Prostate gland (tissue), 2 donors: Measurements from ENCODE around the gene XPR1. TPM values are rescaled to one million over a fixed set of nuclear protein-coding genes. Genes with fewer than 3 reads are reported as not detected.

ENCODE experiments used
- DNase-seq: peaks from one replicate; pipeline ENCODE4 v3.0.0-alpha.2; 2019; ENCODE audit warnings: low spot score
- H3K27ac ChIP-seq, 2 donors: fragments of 200-600 bp; sonication (generic); 2 replicates each; pipeline ENCODE4 v1.5.1; 2017 to 2019
- H3K27me3 ChIP-seq: fragments of 200-600 bp; sonication (generic); replicated peaks from 2 replicates; pipeline ENCODE4 v1.5.1; 2019; ENCODE audit not compliant: insufficient read depth
- H3K36me3 ChIP-seq, 2 donors: fragments of 200-600 bp; sonication (generic); 1 replicate in 1 of 2; 2 replicates in 1 of 2; pipeline versions ENCODE4 v1.5.1 to v1.8.1; 2017 to 2019
- H3K4me1 ChIP-seq: fragments of 200-600 bp; sonication (generic); replicated peaks from 2 replicates; pipeline ENCODE4 v1.5.1; 2019
- H3K4me3 ChIP-seq, 2 donors: fragments of 200-600 bp; sonication (generic); 2 replicates each; pipeline ENCODE4 v1.5.1; 2017 to 2019
- H3K9me3 ChIP-seq: fragments of 200-600 bp; sonication (generic); 2 replicates; pipeline ENCODE4 v1.5.1; 2017
- CTCF ChIP-seq, 4 experiments: fragments of 200-600 bp in 2 of 4; fragments of 450-650 bp in 2 of 4; sonication (generic) in 2 of 4; IDR thresholded peaks; 1 replicate in 3 of 4; 2 replicates in 1 of 4; pipeline ENCODE4 v1.5.1; 2016 to 2019; ENCODE audit warnings: antibody characterized with exemption in 4 of 4, mild to moderate bottlenecking in 2 of 4, moderate library complexity in 2 of 4
- POLR2A ChIP-seq: fragments of 450-650 bp; IDR thresholded peaks from one replicate; pipeline ENCODE4 v1.6.1; 2016; ENCODE audit warnings: antibody characterized with exemption, mild to moderate bottlenecking
- POLR2AphosphoS5 ChIP-seq: sonication (generic); formaldehyde crosslinking; IDR thresholded peaks from one replicate; pipeline ENCODE4 v1.6.1; 2017; ENCODE audit warnings: antibody characterized with exemption
- WGBS: methylation state at CpG from one replicate; pipeline ENCODE4 v1.1.5; 2018; 5-methylcytosine and 5-hydroxymethylcytosine counted together
- intact Hi-C: fragments of 100-400 bp; cut with DNase I; formaldehyde crosslinking; loops from one replicate; pipeline ENCODE4 v1.14.2; 2022
- total RNA-seq, 2 donors: library from RNA; depleted of rRNA; stranded (reverse); fragments of >200 nt; gene quantifications; one replicate each; pipeline ENCODE4 v1.1.0, GENCODE V29; 2016

Gene XPR1
- 10 to 100 TPM; 17.5 to 70.3 TPM for total RNA-seq

GRCh38 chr1:180631766-180632325 lies at the start of gene XPR1:
TSS of gene XPR1 (plus strand) at chr1:180632022. CDS start at chr1:180632202, 180 bp downstream.
- peak; percentile 97 for TF ChIP-seq POLR2A
- TF ChIP-seq CTCF (IDR thresholded peaks at IDR 0.05) = peak in 3 of 4 experiments; percentile 23 to 52 (median 51)
- TF ChIP-seq POLR2AphosphoS5 = peak; percentile 96
- Histone ChIP-seq H3K9me3 (no peaks in the 10 kb centered on the region), H3K27me3 (no peaks in the 10 kb centered on the region), H3K4me1 (no peaks in the 10 kb centered on the region), H3K4me3 (peak within 1 kb of the TSS; percentile 90 to 92), H3K27ac (peak within 1 kb of the TSS; percentile 91 to 92), H3K36me3 (no peaks in the 10 kb centered on the region)
- under 1% methylated on average over 39 of the region's 41 CpGs for WGBS
- intact Hi-C loops = loop anchor here (5.0 to 10.0 kb wide), 4 partner anchors 100 to 533 kb away; partner anchors contain the start of gene STX6
- DNase-seq = peak; percentile 99

- WGBS = 80% methylated on average over 8 of the region's 8 CpGs
- TF ChIP-seq CTCF (IDR thresholded peaks at IDR 0.05) (no peak), POLR2AphosphoS5 (no peak), POLR2A (no peak)
- peak overlapping the region; percentile 55 to 59 for H3K27ac ChIP-seq
Measured at GRCh38 chr1:180584869-180585268, 47.0 kb upstream of the XPR1 start.

GRCh38 chr1:180585994-180586359 lies 45.8 kb upstream of the XPR1 start:
- no peak for TF ChIP-seq CTCF (IDR thresholded peaks at IDR 0.05)
- no peaks in the 10 kb centered on the region for H3K27me3 ChIP-seq
- H3K9me3 ChIP-seq = no peaks in the 10 kb centered on the region
- intact Hi-C loops = no loop called here
- no peak overlapping the region for H3K4me3 ChIP-seq
- H3K27ac ChIP-seq = peak overlapping the region; percentile 12 to 55
- no peak for DNase-seq
- no peaks in the 10 kb centered on the region for H3K4me1 ChIP-seq
- H3K36me3 ChIP-seq = no peaks in the 10 kb centered on the region
- WGBS = 65% methylated on average over 4 of the region's 4 CpGs

More at GRCh38 chr1:180584869-180585268, 47.0 kb upstream of the XPR1 start:
- Histone ChIP-seq H3K4me3 (no peak overlapping the region), H3K27me3 (no peaks in the 10 kb centered on the region), H3K9me3 (no peaks in the 10 kb centered on the region), H3K36me3 (no peaks in the 10 kb centered on the region), H3K4me1 (no peaks in the 10 kb centered on the region)
- intact Hi-C loops = no loop called here
- no peak for DNase-seq

GRCh38 chr1:180586671-180587155 lies 45.1 kb upstream of the XPR1 start:
- H3K36me3 ChIP-seq = no peaks in the 10 kb centered on the region
- no peak overlapping the region for H3K4me3 ChIP-seq
- no peaks in the 10 kb centered on the region for H3K9me3 ChIP-seq
- DNase-seq = peak; percentile 69
- WGBS = 23% methylated on average over 1 of the region's 1 CpG
- no peaks in the 10 kb centered on the region for H3K4me1 ChIP-seq
- TF ChIP-seq POLR2A (no peak), POLR2AphosphoS5 (peak; percentile 74)
- no peaks in the 10 kb centered on the region for H3K27me3 ChIP-seq
- intact Hi-C loops = no loop called here
- no peak overlapping the region for H3K27ac ChIP-seq

GRCh38 chr1:180588121-180588520 lies 43.7 kb upstream of the XPR1 start:
- Histone ChIP-seq H3K4me1 (no peaks in the 10 kb centered on the region), H3K36me3 (no peaks in the 10 kb centered on the region), H3K9me3 (no peaks in the 10 kb centered on the region), H3K4me3 (no peak overlapping the region), H3K27me3 (no peaks in the 10 kb centered on the region), H3K27ac (no peak overlapping the region)
- intact Hi-C loops = no loop called here
- WGBS = 78% methylated on average over 2 of the region's 2 CpGs
- DNase-seq = no peak
- TF ChIP-seq CTCF (IDR thresholded peaks at IDR 0.05) (no peak), POLR2A (no peak), POLR2AphosphoS5 (no peak)
